Astrocyte of the spinal cord (primary cell): ENCODE results near the gene RPGRIP1L.
A peak's percentile ranks its signal among the peaks of the same experiment; 100 is the strongest.

ENCODE experiments used
- DNase-seq: peaks from one replicate; pipeline ENCODE4 v3.0.0; 2011; ENCODE audit warnings: low read depth, low spot score
- H3K4me3 ChIP-seq: 2 replicates; pipeline ENCODE4 v1.5.1; 2011; ENCODE audit warnings: low read depth, mild to moderate bottlenecking, low read length, moderate library complexity
- CTCF ChIP-seq: IDR thresholded peaks from 2 replicates; pipeline ENCODE4 v1.5.1; 2012; ENCODE audit warnings: low read depth, mild to moderate bottlenecking, low read length, inconsistent platforms
- in situ Hi-C: cut with HindIII; loops from 2 replicates; pipeline ENCODE4 v1.10.0; 2017; ENCODE audit warnings: low sequenced_read_pairs

Gene RPGRIP1L

GRCh38 chr16:53608094-53608493 lies 95.6 kb downstream of the RPGRIP1L start:
- no peak for TF ChIP-seq CTCF
- no peak for DNase-seq
- in situ Hi-C loops: no loop called here
- no peak overlapping the region for H3K4me3 ChIP-seq

GRCh38 chr16:53605831-53606400 lies 97.7 kb downstream of the RPGRIP1L start:
- in situ Hi-C loops: no loop called here
- DNase-seq: no peak
- no peak for TF ChIP-seq CTCF
- H3K4me3 ChIP-seq: no peak overlapping the region

- no peak overlapping the region for H3K4me3 ChIP-seq
- in situ Hi-C loops: no loop called here
These were observed 98.3 kb downstream of the RPGRIP1L start for GRCh38 chr16:53605356-53605755.

GRCh38 chr16:53601961-53602360 lies 101.7 kb downstream of the RPGRIP1L start:
- in situ Hi-C loops: no loop called here
- no peak for DNase-seq
- TF ChIP-seq CTCF: no peak
- no peak overlapping the region for H3K4me3 ChIP-seq

More at GRCh38 chr16:53605356-53605755, 98.3 kb downstream of the RPGRIP1L start:
- TF ChIP-seq CTCF: no peak
- no peak for DNase-seq

- in situ Hi-C loops: no loop called here
- no peak for DNase-seq
- no peak overlapping the region for H3K4me3 ChIP-seq
- no peak for TF ChIP-seq CTCF
These were observed 103.0 kb downstream of the RPGRIP1L start for GRCh38 chr16:53600616-53601015.

GRCh38 chr16:53600126-53600525 lies 103.5 kb downstream of the RPGRIP1L start:
- no peak overlapping the region for H3K4me3 ChIP-seq
- in situ Hi-C loops: no loop called here
- peak; percentile 2 for DNase-seq
- no peak for TF ChIP-seq CTCF

- DNase-seq: no peak
- TF ChIP-seq CTCF: no peak
- no peak overlapping the region for H3K4me3 ChIP-seq
- in situ Hi-C loops: no loop called here
These were observed 104.1 kb downstream of the RPGRIP1L start for GRCh38 chr16:53599548-53599947.
